H1 (cell line): Measurements from ENCODE around the gene MAGI2. TPM values are rescaled to one million over a fixed set of nuclear protein-coding genes. Genes with fewer than 3 reads are reported as not detected.

Experiments
- CTCF ChIA-PET: fragments of 300-600 bp; sonication (Branson Sonifier 250); formaldehyde crosslinking; loops from one replicate; lab custom pipeline; 2021; ENCODE audit not compliant: partially characterized antibody; lab: Charles Lee
- POLR2A ChIA-PET: fragments of 300-600 bp; sonication (Branson Sonifier 250); formaldehyde crosslinking; loops from one replicate; lab custom pipeline; 2021; ENCODE audit warnings: inconsistent platforms; ENCODE audit not compliant: partially characterized antibody; lab: Charles Lee
- DNase-seq, 2 experiments: peaks; one replicate each; pipeline versions ENCODE4 v3.0.0 to v3.0.0-alpha.2; 2010 to 2022; ENCODE audit warnings: low spot score in 2 of 2, low read depth in 1 of 2, mixed read lengths in 1 of 2
- FAIRE-seq: peaks from 2 replicates; lab custom pipeline; 2011; peaks lifted over from hg19 to GRCh38; lab: Jason Lieb, UNC
- H2AFZ ChIP-seq: 2 replicates; pipeline ENCODE4 v1.8.1; 2012; ENCODE audit warnings: low read length, inconsistent platforms
- H2AK5ac ChIP-seq: 2 replicates; pipeline ENCODE4 v1.6.1; 2013; ENCODE audit warnings: low read depth, low read length
- H2BK120ac ChIP-seq: replicated peaks from 2 replicates; pipeline ENCODE3; 2013; ENCODE audit warnings: low read depth, low read length, inconsistent platforms
- H2BK12ac ChIP-seq: 2 replicates; pipeline ENCODE4 v1.6.1; 2013; ENCODE audit warnings: low read depth, low read length
- H2BK15ac ChIP-seq: 2 replicates; pipeline ENCODE4 v1.6.1; 2013; ENCODE audit warnings: low read length
- H2BK20ac ChIP-seq: 2 replicates; pipeline ENCODE4 v1.6.1; 2013; ENCODE audit warnings: low read length
- H2BK5ac ChIP-seq: 2 replicates; pipeline ENCODE4 v1.6.1; 2013; ENCODE audit warnings: low read depth, low read length
- H3K14ac ChIP-seq: 2 replicates; pipeline ENCODE4 v1.6.1; 2013; ENCODE audit warnings: inconsistent platforms; ENCODE audit not compliant: insufficient read length
- H3K18ac ChIP-seq: 2 replicates; pipeline ENCODE4 v1.6.1; 2013; ENCODE audit warnings: low read length; ENCODE audit errors: extremely low read depth
- H3K23ac ChIP-seq: 2 replicates; pipeline ENCODE4 v1.6.1; 2013; ENCODE audit warnings: inconsistent platforms; ENCODE audit not compliant: insufficient read length
- H3K23me2 ChIP-seq: 2 replicates; pipeline ENCODE4 v1.6.1; 2013; ENCODE audit warnings: low read depth, low read length
- H3K27ac ChIP-seq: 2 replicates; pipeline ENCODE4 v1.6.1; 2011; ENCODE audit warnings: low read depth, low read length, inconsistent platforms
- H3K27me3 ChIP-seq, 4 experiments: replicated peaks in 1 of 4; 1 replicate in 1 of 4; 2 replicates in 3 of 4; pipeline versions ENCODE4 v1.6.1 to v1.8.1; 2011 to 2013; ENCODE audit warnings: low read length in 3 of 4, mild to moderate bottlenecking in 3 of 4, inconsistent platforms in 2 of 4, mixed read lengths in 2 of 4, moderate library complexity in 1 of 4; ENCODE audit not compliant: control insufficient read depth in 3 of 4, insufficient read depth in 3 of 4; ENCODE audit errors: extremely low read depth in 1 of 4
- H3K36me3 ChIP-seq, 4 experiments: 2 replicates each; pipeline versions ENCODE4 v1.6.1 to v1.8.1; 2011 to 2013; ENCODE audit warnings: mild to moderate bottlenecking in 4 of 4, low read length in 3 of 4, moderate library complexity in 2 of 4, control low read depth in 1 of 4, inconsistent platforms in 1 of 4; ENCODE audit not compliant: insufficient read depth in 4 of 4, control insufficient read depth in 2 of 4
- H3K4ac ChIP-seq: replicated peaks from 2 replicates; pipeline ENCODE3; 2013; ENCODE audit warnings: low read length, low read depth, mixed read lengths, inconsistent platforms; ENCODE audit not compliant: insufficient read length
- H3K4me1 ChIP-seq, 4 experiments: replicated peaks in 1 of 4; 1 replicate in 1 of 4; 2 replicates in 3 of 4; pipeline versions ENCODE4 v1.6.1 to v1.8.1; 2011 to 2013; ENCODE audit warnings: low read length in 3 of 4, inconsistent platforms in 2 of 4, mixed read lengths in 1 of 4; ENCODE audit not compliant: insufficient read depth in 4 of 4, control insufficient read depth in 3 of 4
- H3K4me2 ChIP-seq, 2 experiments: 2 replicates each; pipeline versions ENCODE4 v1.6.1 to v1.8.1; 2011 to 2013; ENCODE audit warnings: low read depth in 2 of 2, low read length in 2 of 2, control low read depth in 1 of 2, inconsistent platforms in 1 of 2, mild to moderate bottlenecking in 1 of 2; ENCODE audit not compliant: insufficient read depth in 1 of 2
- H3K4me3 ChIP-seq, 4 experiments: fragments of 200-600, 300-600 bp in 1 of 4; sonication (generic), shearing (Covaris generic), sonication (Bioruptor Twin) in 1 of 4; 2 replicates each; pipeline versions ENCODE4 v1.5.1 to v1.8.1; 2011 to 2016; ENCODE audit warnings: low read length in 4 of 4, low read depth in 3 of 4, control low read depth in 2 of 4, inconsistent platforms in 2 of 4, mild to moderate bottlenecking in 2 of 4, mixed read lengths in 1 of 4, moderate library complexity in 1 of 4; ENCODE audit not compliant: insufficient read depth in 2 of 4; ENCODE audit errors: extremely low read depth in 1 of 4
- H3K56ac ChIP-seq: replicated peaks from 2 replicates; pipeline ENCODE3; 2013; ENCODE audit warnings: low read depth, mild to moderate bottlenecking, mixed read lengths, low read length, inconsistent platforms; ENCODE audit not compliant: insufficient read length
- H3K79me1 ChIP-seq: 2 replicates; pipeline ENCODE4 v1.6.1; 2013; ENCODE audit warnings: low read depth, low read length, control low read depth
- H3K79me2 ChIP-seq, 2 experiments: 2 replicates each; pipeline versions ENCODE4 v1.6.1 to v1.8.1; 2012 to 2013; ENCODE audit warnings: low read length in 2 of 2, mild to moderate bottlenecking in 2 of 2, inconsistent platforms in 1 of 2; ENCODE audit not compliant: insufficient read depth in 2 of 2, control insufficient read depth in 1 of 2
- H3K9ac ChIP-seq, 4 experiments: replicated peaks in 1 of 4; 1 replicate in 1 of 4; 2 replicates in 3 of 4; pipeline versions ENCODE4 v1.6.1 to v1.8.1; 2011 to 2013; ENCODE audit warnings: low read depth in 3 of 4, low read length in 3 of 4, control low read depth in 2 of 4, mild to moderate bottlenecking in 2 of 4, moderate library complexity in 2 of 4, inconsistent platforms in 1 of 4; ENCODE audit errors: extremely low read depth in 1 of 4
- H3K9me3 ChIP-seq, 2 experiments: 2 replicates each; pipeline versions ENCODE4 v1.6.1 to v1.8.1; 2012 to 2013; ENCODE audit warnings: mild to moderate bottlenecking in 2 of 2, moderate library complexity in 2 of 2, control low read depth in 1 of 2, inconsistent platforms in 1 of 2, low read depth in 1 of 2, low read length in 1 of 2, mixed read lengths in 1 of 2; ENCODE audit not compliant: insufficient read depth in 2 of 2
- H4K20me1 ChIP-seq, 2 experiments: replicated peaks in 1 of 2; 2 replicates each; pipeline versions ENCODE3 to v1.8.1; 2011 to 2013; ENCODE audit warnings: inconsistent platforms in 2 of 2, low read length in 2 of 2, mild to moderate bottlenecking in 1 of 2; ENCODE audit not compliant: insufficient read depth in 2 of 2, control insufficient read depth in 1 of 2
- H4K5ac ChIP-seq: 2 replicates; pipeline ENCODE4 v1.6.1; 2013; ENCODE audit warnings: low read length, low read depth, mixed read lengths, inconsistent platforms; ENCODE audit not compliant: insufficient read length
- H4K8ac ChIP-seq: 2 replicates; pipeline ENCODE4 v1.8.0; 2013; ENCODE audit warnings: mild to moderate bottlenecking, moderate library complexity, low read length, inconsistent platforms; ENCODE audit not compliant: insufficient read depth; ENCODE audit errors: extremely low read depth
- H4K91ac ChIP-seq: replicated peaks from 2 replicates; pipeline ENCODE3; 2013; ENCODE audit warnings: low read length, mixed read lengths, inconsistent platforms; ENCODE audit not compliant: insufficient read length
- BRCA1 ChIP-seq: IDR thresholded peaks from 2 replicates; pipeline ENCODE4 v1.6.1; 2012; ENCODE audit warnings: low read depth, low read length, improper control_type of control experiment
- CBX8 ChIP-seq: fragments of 300-800, 300-1000 bp; sonication (generic); IDR thresholded peaks from 2 replicates; pipeline ENCODE4 v1.7.1; 2016; ENCODE audit warnings: low read depth, low read length, borderline replicate concordance
- CEBPB ChIP-seq: IDR thresholded peaks from 2 replicates; pipeline ENCODE4 v1.6.1; 2012; ENCODE audit warnings: low read depth, low read length
- CHD2 ChIP-seq: IDR thresholded peaks from 2 replicates; pipeline ENCODE4 v1.6.1; 2012; ENCODE audit warnings: low read length, improper control_type of control experiment
- CREB1 ChIP-seq: IDR thresholded peaks from 2 replicates; pipeline ENCODE4 v1.6.1; 2012; ENCODE audit warnings: inconsistent platforms
- EGR1 ChIP-seq: IDR thresholded peaks from 2 replicates; pipeline ENCODE4 v1.6.1; 2011; ENCODE audit warnings: low read depth, low read length, borderline replicate concordance
- FOSL1 ChIP-seq: IDR thresholded peaks from 2 replicates; pipeline ENCODE4 v1.6.1; 2011; ENCODE audit warnings: mild to moderate bottlenecking, low read depth, low read length, moderate library complexity; ENCODE audit not compliant: insufficient read depth
- JUN ChIP-seq: IDR thresholded peaks from 2 replicates; pipeline ENCODE4 v1.6.1; 2011; ENCODE audit warnings: low read depth, mild to moderate bottlenecking, improper control_type of control experiment, low read length
- POLR2A ChIP-seq, 2 experiments: IDR thresholded peaks; 1 replicate in 1 of 2; 2 replicates in 1 of 2; pipeline ENCODE4 v1.6.1; 2011; ENCODE audit warnings: low read depth in 2 of 2, low read length in 2 of 2, mild to moderate bottlenecking in 2 of 2; ENCODE audit errors: control extremely low read depth in 1 of 2
- RAD21 ChIP-seq, 2 experiments: IDR thresholded peaks in 1 of 2; conservative IDR thresholded peaks in 1 of 2; 2 replicates each; pipeline ENCODE4 v1.6.1; 2011; ENCODE audit warnings: low read depth in 2 of 2, low read length in 2 of 2, improper control_type of control experiment in 1 of 2, inconsistent platforms in 1 of 2, mild to moderate bottlenecking in 1 of 2, moderate library complexity in 1 of 2
- RXRA ChIP-seq: IDR thresholded peaks from 2 replicates; pipeline ENCODE4 v1.6.1; 2011; ENCODE audit warnings: low read depth, mild to moderate bottlenecking, low read length, moderate library complexity; ENCODE audit not compliant: insufficient read depth
- SIRT6 ChIP-seq: IDR thresholded peaks from one replicate; pipeline ENCODE4 v1.7.1; 2012; ENCODE audit warnings: low read length, inconsistent platforms
- SP2 ChIP-seq: IDR thresholded peaks from 2 replicates; pipeline ENCODE4 v1.6.1; 2012; ENCODE audit warnings: mild to moderate bottlenecking, low read length, inconsistent platforms
- TBP ChIP-seq: IDR thresholded peaks from 2 replicates; pipeline ENCODE4 v1.6.1; 2011; ENCODE audit warnings: low read depth, low read length, improper control_type of control experiment
- TCF12 ChIP-seq: IDR thresholded peaks from 2 replicates; pipeline ENCODE4 v1.6.1; 2011; ENCODE audit warnings: low read depth, mild to moderate bottlenecking, low read length
- YY1 ChIP-seq: IDR thresholded peaks from 2 replicates; pipeline ENCODE4 v1.6.1; 2011; ENCODE audit warnings: low read depth, mild to moderate bottlenecking, low read length
- WGBS, 2 experiments: shearing (Covaris generic) in 1 of 2; methylation state at CpG; one replicate each; pipeline versions ENCODE4 v1.1.6 to v1.1.7; 2013 to 2015; ENCODE audit warnings: low lambda C conversion rate in 2 of 2, mixed read lengths in 2 of 2, inconsistent platforms in 1 of 2, low coverage in 1 of 2, missing lambda C conversion rate in 1 of 2; ENCODE audit not compliant: insufficient replicate concordance in 2 of 2, insufficient coverage in 1 of 2, insufficient read length in 1 of 2; ENCODE audit errors: extremely low coverage in 1 of 2, missing lambda C conversion rate in 1 of 2; 5-methylcytosine and 5-hydroxymethylcytosine counted together
- polyA plus RNA-seq, 7 experiments: library from polyadenylated mRNA; depleted of rRNA in 3 of 7; stranded (reverse) in 5 of 7; unstranded in 2 of 7; fragments of >200 nt in 5 of 7; fragments of 200-250 nt in 2 of 7; gene quantifications; 1 replicate in 5 of 7; 2 replicates in 1 of 7; 4 replicates in 1 of 7; pipeline versions ENCODE4 v1.2.1 to v1.2.3, GENCODE V29; 2011 to 2013; ENCODE audit warnings: missing spikeins in 2 of 7, mixed read lengths in 2 of 7
- total RNA-seq: library from RNA; stranded (reverse); fragmentation: NEBNext Ultra II Directional; extraction: Animal tissue kit (Norgen Biotek cat#: 25700); gene quantifications from 2 replicates; pipeline ENCODE4 v1.2.1, GENCODE V29; 2021

Gene MAGI2
- total and polyA plus RNA-seq, 2 of the 8 experiments (the other 6 are each of a cell fraction or from before 2014, with no cell fraction given), result 6.0 to 27.3 TPM

- Histone ChIP-seq H2AK5ac (no peak overlapping the region), H3K79me2 (no peaks in the 10 kb centered on the region), H4K20me1 (no peaks in the 10 kb centered on the region), H2BK12ac (no peak overlapping the region), H2AFZ (no peak overlapping the region), H3K4me1 (peaks cover 0 to 2% (median under 1%) of the 10 kb centered on the region in 4 experiments; a peak in 1 of 7 replicates), H3K79me1 (no peaks in the 10 kb centered on the region), H3K18ac (no peak overlapping the region), H2BK5ac (no peak overlapping the region), H3K27me3 (no peaks in the 10 kb centered on the region), H3K9me3 (no peaks in the 10 kb centered on the region), H3K27ac (no peak overlapping the region), H2BK20ac (no peak overlapping the region), H2BK120ac (no peak overlapping the region), H3K14ac (no peak overlapping the region), H3K4me2 (no peak overlapping the region), H3K4ac (no peak overlapping the region), H3K23ac (no peak overlapping the region), H3K36me3 (no peaks in the 10 kb centered on the region), H3K56ac (no peak overlapping the region), H3K4me3 (no peak overlapping the region), H3K23me2 (no peaks in the 10 kb centered on the region), H2BK15ac (no peak overlapping the region), H3K9ac (no peak overlapping the region), H4K8ac (no peak overlapping the region), H4K5ac (no peak overlapping the region), H4K91ac (no peak overlapping the region)
- no peak for FAIRE-seq
- CTCF ChIA-PET, result interaction anchor here (0.7 kb wide), 1 partner anchor 14 kb away, joined by 4 read pairs; no protein-coding TSS in a partner anchor
- POLR2A ChIA-PET, result no interaction called here
- no peak for DNase-seq
- WGBS, 2 experiments, result 80% methylated on average over 4 of the region's 4 CpGs; no CpG with 5 or more reads in 1 of the 2 experiments
- no peak for TF ChIP-seq CBX8
- TF ChIP-seq EGR1, result no peak
- no peak for TF ChIP-seq FOSL1
- no peak for TF ChIP-seq POLR2A (IDR thresholded peaks at IDR 0.05; ENCODE audit: control extremely low read depth in 1 of 2, low read depth in 2 of 2, low read length in 2 of 2)
- no peak for TF ChIP-seq CREB1
- TF ChIP-seq YY1, result no peak
- TF ChIP-seq TCF12, result no peak
- TF ChIP-seq SIRT6, result no peak
- no peak for TF ChIP-seq TBP
- no peak for TF ChIP-seq SP2
- TF ChIP-seq RXRA, result no peak
- TF ChIP-seq RAD21 (IDR thresholded peaks at IDR 0.05 in 1 of 2, conservative IDR thresholded peaks at IDR 0.05 in 1 of 2; ENCODE audit: low read depth in 2 of 2, low read length in 2 of 2), result no peak
- no peak for TF ChIP-seq BRCA1
- TF ChIP-seq CHD2, result no peak
- no peak for TF ChIP-seq JUN
- TF ChIP-seq CEBPB, result no peak
Measured at GRCh38 chr7:78179827-78180477, 1273.5 kb downstream of the MAGI2 start.
